Left ventricle myocardium inferior (tissue), 1 donor: ENCODE results near the gene HEATR3. TPM values are rescaled to one million over a fixed set of nuclear protein-coding genes. Genes with fewer than 3 reads are reported as not detected.
A peak's percentile ranks its signal among the peaks of the same experiment; 100 is the strongest.

ENCODE experiments used
- DNase-seq: peaks from one replicate; pipeline ENCODE4 v3.0.0-alpha.2; 2020
- H3K27ac ChIP-seq: fragments of 200-600 bp; replicated peaks from 2 replicates; pipeline ENCODE4 v1.8.0; 2021
- H3K27me3 ChIP-seq: fragments of 200-600 bp; 2 replicates; pipeline ENCODE4 v1.8.0; 2021; ENCODE audit warnings: low read depth
- H3K36me3 ChIP-seq: fragments of 200-600 bp; 2 replicates; pipeline ENCODE4 v1.8.0; 2021
- H3K4me1 ChIP-seq: fragments of 200-600 bp; 2 replicates; pipeline ENCODE4 v1.8.0; 2021
- H3K4me3 ChIP-seq: fragments of 200-600 bp; 2 replicates; pipeline ENCODE4 v1.8.0; 2021; ENCODE audit warnings: mild to moderate bottlenecking, moderate library complexity
- H3K9me3 ChIP-seq: fragments of 200-600 bp; replicated peaks from 2 replicates; pipeline ENCODE4 v1.8.0; 2021
- intact Hi-C: fragments of 100-400 bp; cut with micrococcal nuclease; formaldehyde crosslinking; loops from one replicate; pipeline ENCODE4 v1.11.0; 2022
- total RNA-seq: library from RNA; stranded (reverse); fragmentation: NEBNext Ultra II Directional; extraction: Animal tissue kit (Norgen Biotek cat#: 25700); gene quantifications from one replicate; pipeline ENCODE4 v1.2.1, GENCODE V29; 2021
- TF ChIP-seq, protein P1 (sequence below): fragments of 200-600 bp; IDR thresholded peaks from 2 replicates; pipeline ENCODE4 v1.8.0; 2021; ENCODE audit warnings: antibody characterized with exemption, mild to moderate bottlenecking, borderline replicate concordance
- donor health status: DM: no; HTN: yes; CAD: no; lungs with severe emphysema.

The HEATR3 gene
- total RNA-seq, 1 donor from 2014 or later: 9.0 TPM

DNA sequence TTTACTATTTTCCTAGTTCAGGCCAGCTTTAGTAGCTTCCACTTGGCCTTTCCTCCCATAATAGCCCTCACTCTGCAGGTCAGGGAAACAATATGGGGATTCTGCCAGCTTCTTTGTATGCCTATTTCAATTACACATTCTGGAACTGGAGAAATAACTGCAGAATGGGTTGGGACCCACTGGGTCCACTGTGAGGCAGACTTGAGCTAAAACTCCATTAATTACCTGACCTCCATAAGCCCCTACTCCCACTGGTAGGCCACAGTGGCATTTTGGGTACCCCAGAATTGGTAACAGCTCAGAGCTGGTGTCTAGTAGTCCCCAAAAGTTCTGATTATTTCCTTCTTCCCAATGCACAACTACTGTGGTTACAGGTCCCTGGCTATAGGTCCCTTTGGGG, 70.6 kb downstream of the HEATR3 start:
- H3K36me3 ChIP-seq: no peaks in the 10 kb centered on the region
- intact Hi-C loops: no loop called here
- no peaks in the 10 kb centered on the region for H3K4me1 ChIP-seq
- TF ChIP-seq, protein P1, sequence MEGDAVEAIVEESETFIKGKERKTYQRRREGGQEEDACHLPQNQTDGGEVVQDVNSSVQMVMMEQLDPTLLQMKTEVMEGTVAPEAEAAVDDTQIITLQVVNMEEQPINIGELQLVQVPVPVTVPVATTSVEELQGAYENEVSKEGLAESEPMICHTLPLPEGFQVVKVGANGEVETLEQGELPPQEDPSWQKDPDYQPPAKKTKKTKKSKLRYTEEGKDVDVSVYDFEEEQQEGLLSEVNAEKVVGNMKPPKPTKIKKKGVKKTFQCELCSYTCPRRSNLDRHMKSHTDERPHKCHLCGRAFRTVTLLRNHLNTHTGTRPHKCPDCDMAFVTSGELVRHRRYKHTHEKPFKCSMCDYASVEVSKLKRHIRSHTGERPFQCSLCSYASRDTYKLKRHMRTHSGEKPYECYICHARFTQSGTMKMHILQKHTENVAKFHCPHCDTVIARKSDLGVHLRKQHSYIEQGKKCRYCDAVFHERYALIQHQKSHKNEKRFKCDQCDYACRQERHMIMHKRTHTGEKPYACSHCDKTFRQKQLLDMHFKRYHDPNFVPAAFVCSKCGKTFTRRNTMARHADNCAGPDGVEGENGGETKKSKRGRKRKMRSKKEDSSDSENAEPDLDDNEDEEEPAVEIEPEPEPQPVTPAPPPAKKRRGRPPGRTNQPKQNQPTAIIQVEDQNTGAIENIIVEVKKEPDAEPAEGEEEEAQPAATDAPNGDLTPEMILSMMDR: peak; percentile 11
- DNase-seq: no peak
- H3K27me3 ChIP-seq: no peaks in the 10 kb centered on the region
- no peaks in the 10 kb centered on the region for H3K9me3 ChIP-seq
- H3K4me3 ChIP-seq: no peak overlapping the region
- no peak overlapping the region for H3K27ac ChIP-seq

DNA sequence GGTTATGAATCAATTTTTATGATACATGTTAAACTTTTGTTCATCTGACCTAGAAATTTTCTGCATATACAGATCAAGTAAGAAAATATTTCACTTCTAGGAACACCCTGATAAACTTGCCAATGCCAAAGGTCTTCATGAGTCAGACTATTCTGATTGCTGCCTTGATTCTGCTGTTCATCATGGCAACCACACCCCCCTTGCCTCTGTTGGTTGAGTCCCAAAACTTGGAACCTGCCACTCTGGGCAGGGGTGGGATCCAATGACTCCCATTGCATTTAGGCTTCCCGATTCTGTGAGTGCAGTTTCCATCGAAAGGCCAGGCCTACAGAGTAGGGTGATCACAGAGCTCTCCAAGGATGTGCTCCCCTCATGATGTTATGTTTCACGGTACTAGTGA, 71.5 kb downstream of the HEATR3 start:
- Histone ChIP-seq H3K36me3 (no peaks in the 10 kb centered on the region), H3K27me3 (no peaks in the 10 kb centered on the region), H3K27ac (no peak overlapping the region), H3K9me3 (no peaks in the 10 kb centered on the region), H3K4me3 (no peak overlapping the region), H3K4me1 (no peaks in the 10 kb centered on the region)
- DNase-seq: no peak
- TF ChIP-seq, protein P1: no peak
- intact Hi-C loops: no loop called here

DNA sequence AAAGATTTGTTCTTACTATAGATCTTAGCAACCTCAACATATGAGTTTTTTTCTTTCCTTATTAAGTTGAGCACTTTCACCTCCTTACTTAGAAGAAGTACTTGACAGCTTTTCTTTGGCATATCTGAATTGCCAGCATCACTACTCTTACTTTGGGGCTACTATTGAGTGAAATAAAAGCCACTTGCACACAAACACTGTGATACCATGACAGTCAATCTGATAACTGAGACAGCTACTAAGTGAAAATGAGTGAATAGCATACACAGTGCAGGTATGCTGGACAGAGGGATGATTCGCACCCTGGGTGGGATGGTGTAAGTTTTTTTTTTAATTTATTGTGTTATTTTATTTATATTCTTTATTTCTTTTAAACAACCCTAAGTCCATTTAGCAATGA, 73.8 kb downstream of the HEATR3 start:
- no peaks in the 10 kb centered on the region for H3K27me3 ChIP-seq
- TF ChIP-seq, protein P1: no peak
- no peaks in the 10 kb centered on the region for H3K4me1 ChIP-seq
- H3K27ac ChIP-seq: no peak overlapping the region
- intact Hi-C loops: no loop called here
- no peaks in the 10 kb centered on the region for H3K36me3 ChIP-seq
- no peaks in the 10 kb centered on the region for H3K9me3 ChIP-seq
- no peak for DNase-seq
- H3K4me3 ChIP-seq: no peak overlapping the region

DNA sequence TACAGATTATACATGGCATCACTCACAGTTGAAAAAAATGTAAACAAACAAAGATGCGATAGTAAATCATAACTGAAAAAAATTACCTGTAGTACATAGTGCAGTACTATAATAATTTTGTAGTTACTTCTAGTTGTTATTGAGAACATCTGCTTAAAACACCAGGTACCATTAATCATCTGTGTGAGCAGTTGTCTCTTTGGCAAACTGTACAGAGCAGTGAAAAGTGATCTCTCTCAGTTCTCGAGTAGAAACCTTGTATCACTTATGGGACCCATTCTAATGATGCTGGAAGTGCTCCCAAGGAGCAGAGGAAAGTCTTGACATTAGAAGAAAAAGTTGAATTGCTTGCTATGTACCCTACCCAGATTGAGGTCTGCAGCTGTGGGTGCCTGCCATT, 78.4 kb downstream of the HEATR3 start:
- Histone ChIP-seq H3K27ac (no peak overlapping the region), H3K36me3 (no peaks in the 10 kb centered on the region), H3K9me3 (no peaks in the 10 kb centered on the region), H3K27me3 (no peaks in the 10 kb centered on the region), H3K4me1 (peaks cover 4% of the 10 kb centered on the region), H3K4me3 (no peak overlapping the region)
- intact Hi-C loops: no loop called here
- no peak for DNase-seq
- TF ChIP-seq, protein P1: no peak

DNA sequence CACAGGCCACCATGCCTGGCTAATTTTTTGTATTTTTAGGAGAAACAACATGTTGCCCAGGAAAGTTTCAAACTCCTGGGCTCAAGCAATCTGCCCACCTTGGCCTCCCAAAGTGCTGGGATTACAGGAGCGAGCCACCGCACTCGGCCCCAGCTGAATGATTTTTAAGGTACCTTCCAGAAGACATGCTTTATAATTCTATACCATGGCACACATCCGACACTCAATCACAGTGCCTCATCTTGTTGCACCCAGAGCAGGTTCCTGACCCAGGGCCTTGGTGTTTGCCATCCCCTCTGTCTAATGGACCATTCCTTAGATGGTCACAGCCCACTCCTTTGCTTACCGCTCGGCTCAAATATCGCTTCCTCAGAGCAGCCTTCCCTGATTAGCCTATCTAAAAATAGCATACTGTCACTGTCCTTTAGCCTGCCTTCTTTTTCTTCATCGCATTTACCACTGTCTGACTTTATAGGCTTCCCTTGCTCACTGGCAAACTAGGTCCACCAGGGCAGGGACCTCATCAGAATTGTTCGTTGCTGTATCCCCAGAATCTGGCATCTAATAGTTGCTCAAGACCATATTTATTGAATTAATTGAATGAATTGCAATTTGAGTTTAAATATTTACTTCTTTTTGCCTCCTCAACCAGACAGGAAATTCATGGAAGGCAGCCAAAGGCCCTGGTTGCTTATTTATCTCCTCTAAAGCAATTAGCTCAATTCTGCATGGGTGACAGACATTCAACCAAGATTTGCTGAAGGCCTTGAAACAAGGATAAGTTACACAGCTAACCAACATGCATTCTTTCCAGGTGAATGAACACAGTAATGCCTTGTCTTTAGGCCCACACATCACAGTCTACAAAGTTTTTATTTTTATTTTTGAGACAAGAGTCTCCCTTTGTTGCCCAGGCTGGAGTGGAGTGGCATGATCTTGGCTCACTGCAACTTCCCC, 81.0 kb downstream of the HEATR3 start:
- no peaks in the 10 kb centered on the region for H3K36me3 ChIP-seq
- DNase-seq: no peak
- H3K4me1 ChIP-seq: peaks cover 4% of the 10 kb centered on the region
- TF ChIP-seq, protein P1: no peak
- intact Hi-C loops: no loop called here
- no peaks in the 10 kb centered on the region for H3K27me3 ChIP-seq
- H3K4me3 ChIP-seq: no peak overlapping the region
- H3K27ac ChIP-seq: no peak overlapping the region
- no peaks in the 10 kb centered on the region for H3K9me3 ChIP-seq
